Panc1 (cell line): ENCODE measurements around the gene CCDC192. TPM values are rescaled to one million over a fixed set of nuclear protein-coding genes. Genes with fewer than 3 reads are reported as not detected.
"Not testable (repeated sequence)": the region's sequence is repeated elsewhere in the genome, so short reads cannot be mapped to it uniquely, and the experiment has no call there.

Experiments used
- ATAC-seq: fragments of 200-7000 bp; cut with Tn5 transposase; 2 replicates; pipeline ENCODE4 v1.9.1; 2020; ENCODE audit warnings: mild to moderate bottlenecking, moderate library complexity
- BruUV-seq: library from RNA; stranded (reverse); fragments of 400-500 nt; replicated peaks from 2 replicates; lab custom pipeline; 2021; lab: Mats Ljungman, UMichigan
- CTCF ChIA-PET: fragments of 300-600 bp; sonication (Branson Sonifier 250); formaldehyde crosslinking; loops from one replicate; lab custom pipeline; 2022; ENCODE audit warnings: antibody characterized with exemption; lab: Charles Lee
- POLR2A ChIA-PET: fragments of 300-600 bp; sonication (Branson Sonifier 250); formaldehyde crosslinking; loops from one replicate; lab custom pipeline; 2022; ENCODE audit warnings: antibody characterized with exemption; lab: Charles Lee
- DNase-seq: peaks from one replicate; pipeline ENCODE4 v3.0.0-alpha.2; 2010; ENCODE audit warnings: low read depth, low spot score
- H3K27ac ChIP-seq: 2 replicates; pipeline ENCODE4 v1.5.1; 2011; ENCODE audit warnings: mild to moderate bottlenecking, low read length, inconsistent platforms
- H3K27me3 ChIP-seq: fragments of 200-500 bp; sonication (Bioruptor generic); 2 replicates; pipeline ENCODE4 v1.6.0; 2014; ENCODE audit warnings: low read length, inconsistent platforms; ENCODE audit not compliant: control insufficient read depth, insufficient read depth
- H3K36me3 ChIP-seq: fragments of 200-500 bp; sonication (Bioruptor generic); 2 replicates; pipeline ENCODE4 v1.5.1; 2014; ENCODE audit warnings: inconsistent platforms, mild to moderate bottlenecking, low read length, moderate library complexity; ENCODE audit not compliant: control insufficient read depth, insufficient read depth
- H3K4me1 ChIP-seq: 2 replicates; pipeline ENCODE4 v1.5.1; 2011; ENCODE audit warnings: inconsistent platforms, mild to moderate bottlenecking, low read length, moderate library complexity; ENCODE audit not compliant: control insufficient read depth, insufficient read depth
- H3K4me3 ChIP-seq, 2 experiments: 2 replicates each; pipeline ENCODE4 v1.5.1; 2011 to 2012; ENCODE audit warnings: low read depth in 2 of 2, low read length in 2 of 2, mild to moderate bottlenecking in 2 of 2, inconsistent platforms in 1 of 2, moderate library complexity in 1 of 2
- H3K9me3 ChIP-seq: fragments of 200-500 bp; sonication (Bioruptor generic); 2 replicates; pipeline ENCODE4 v1.5.1; 2014; ENCODE audit warnings: low read depth, mild to moderate bottlenecking, inconsistent platforms, low read length, moderate library complexity; ENCODE audit not compliant: control insufficient read depth, insufficient read depth
- POLR2AphosphoS5 ChIP-seq: IDR thresholded peaks from 2 replicates; pipeline ENCODE4 v1.6.1; 2012; ENCODE audit warnings: mild to moderate bottlenecking, low read depth, low read length, moderate library complexity
- SIN3A ChIP-seq: IDR thresholded peaks from 2 replicates; pipeline ENCODE4 v1.6.1; 2012; ENCODE audit warnings: low read depth, mild to moderate bottlenecking, low read length, moderate library complexity, borderline replicate concordance; ENCODE audit not compliant: insufficient read depth
- TCF7L2 ChIP-seq: IDR thresholded peaks from 2 replicates; pipeline ENCODE4 v1.6.1; 2011; ENCODE audit warnings: mild to moderate bottlenecking, low read depth, low read length, inconsistent platforms
- in situ Hi-C: cut with HindIII; loops from 2 replicates; pipeline ENCODE4 v1.10.0; 2016; ENCODE audit warnings: low sequenced_read_pairs, low pct_unique_long_range_greater_than_20kb
- intact Hi-C: fragments of 100-400 bp; cut with micrococcal nuclease; formaldehyde crosslinking; loops from one replicate; pipeline ENCODE4 v1.10.0; 2022; ENCODE audit not compliant: unreplicated experiment
- total RNA-seq: library from RNA; stranded (reverse); gene quantifications from one replicate; pipeline ENCODE4 v1.2.1, GENCODE V29; 2021; ENCODE audit not compliant: unreplicated experiment
- TF ChIP-seq, protein P1 (sequence below): fragments of 450-650 bp; IDR thresholded peaks from 2 replicates; pipeline ENCODE4 v1.5.1; 2017; ENCODE audit warnings: mild to moderate bottlenecking
- TF ChIP-seq, protein P2 (sequence below), 2 experiments: IDR thresholded peaks; 2 replicates each; pipeline ENCODE4 v1.6.1; 2011 to 2012; ENCODE audit warnings: low read depth in 2 of 2, control low read depth in 1 of 2, low read length in 1 of 2, mild to moderate bottlenecking in 1 of 2, moderate library complexity in 1 of 2; ENCODE audit not compliant: insufficient read depth in 1 of 2

CCDC192 gene
- total RNA-seq, 1 experiment from 2014 or later: not detected

DNA sequence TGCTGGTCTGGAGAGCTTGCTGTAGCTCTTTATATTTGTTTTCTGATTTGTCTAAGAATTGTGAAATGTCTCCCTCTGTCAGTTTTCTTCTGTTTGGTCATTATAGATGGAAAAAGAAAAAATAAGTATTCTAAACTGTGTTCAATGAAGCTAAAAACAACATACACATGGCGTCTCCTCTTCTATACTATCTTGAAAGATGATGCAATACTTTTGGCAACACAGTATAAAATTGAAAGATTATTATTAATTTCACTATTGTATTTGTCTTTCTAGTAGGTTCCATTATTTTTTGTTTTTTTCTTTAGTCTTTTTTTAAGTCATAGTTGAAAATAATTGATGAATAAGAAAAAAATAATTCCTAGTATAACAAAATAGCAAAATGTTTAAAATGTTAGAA lies 22.5 kb downstream of the CCDC192 start:
- no TSS peak for BruUV-seq
- ChIA-PET POLR2A (no interaction called here), CTCF (no interaction called here)
- in situ Hi-C loops: no loop called here
- Histone ChIP-seq H3K27ac (no peak overlapping the region), H3K9me3 (no peaks in the 10 kb centered on the region), H3K36me3 (no peaks in the 10 kb centered on the region), H3K27me3 (no peaks in the 10 kb centered on the region), H3K4me3 (no peak overlapping the region), H3K4me1 (no peaks in the 10 kb centered on the region)
- ATAC-seq: no peak
- intact Hi-C loops: no loop called here
- no peak for DNase-seq
- TF ChIP-seq, protein P1, sequence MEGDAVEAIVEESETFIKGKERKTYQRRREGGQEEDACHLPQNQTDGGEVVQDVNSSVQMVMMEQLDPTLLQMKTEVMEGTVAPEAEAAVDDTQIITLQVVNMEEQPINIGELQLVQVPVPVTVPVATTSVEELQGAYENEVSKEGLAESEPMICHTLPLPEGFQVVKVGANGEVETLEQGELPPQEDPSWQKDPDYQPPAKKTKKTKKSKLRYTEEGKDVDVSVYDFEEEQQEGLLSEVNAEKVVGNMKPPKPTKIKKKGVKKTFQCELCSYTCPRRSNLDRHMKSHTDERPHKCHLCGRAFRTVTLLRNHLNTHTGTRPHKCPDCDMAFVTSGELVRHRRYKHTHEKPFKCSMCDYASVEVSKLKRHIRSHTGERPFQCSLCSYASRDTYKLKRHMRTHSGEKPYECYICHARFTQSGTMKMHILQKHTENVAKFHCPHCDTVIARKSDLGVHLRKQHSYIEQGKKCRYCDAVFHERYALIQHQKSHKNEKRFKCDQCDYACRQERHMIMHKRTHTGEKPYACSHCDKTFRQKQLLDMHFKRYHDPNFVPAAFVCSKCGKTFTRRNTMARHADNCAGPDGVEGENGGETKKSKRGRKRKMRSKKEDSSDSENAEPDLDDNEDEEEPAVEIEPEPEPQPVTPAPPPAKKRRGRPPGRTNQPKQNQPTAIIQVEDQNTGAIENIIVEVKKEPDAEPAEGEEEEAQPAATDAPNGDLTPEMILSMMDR: no peak
- TF ChIP-seq TCF7L2 (no peak), SIN3A (no peak), POLR2AphosphoS5 (no peak)
- TF ChIP-seq, protein P2, sequence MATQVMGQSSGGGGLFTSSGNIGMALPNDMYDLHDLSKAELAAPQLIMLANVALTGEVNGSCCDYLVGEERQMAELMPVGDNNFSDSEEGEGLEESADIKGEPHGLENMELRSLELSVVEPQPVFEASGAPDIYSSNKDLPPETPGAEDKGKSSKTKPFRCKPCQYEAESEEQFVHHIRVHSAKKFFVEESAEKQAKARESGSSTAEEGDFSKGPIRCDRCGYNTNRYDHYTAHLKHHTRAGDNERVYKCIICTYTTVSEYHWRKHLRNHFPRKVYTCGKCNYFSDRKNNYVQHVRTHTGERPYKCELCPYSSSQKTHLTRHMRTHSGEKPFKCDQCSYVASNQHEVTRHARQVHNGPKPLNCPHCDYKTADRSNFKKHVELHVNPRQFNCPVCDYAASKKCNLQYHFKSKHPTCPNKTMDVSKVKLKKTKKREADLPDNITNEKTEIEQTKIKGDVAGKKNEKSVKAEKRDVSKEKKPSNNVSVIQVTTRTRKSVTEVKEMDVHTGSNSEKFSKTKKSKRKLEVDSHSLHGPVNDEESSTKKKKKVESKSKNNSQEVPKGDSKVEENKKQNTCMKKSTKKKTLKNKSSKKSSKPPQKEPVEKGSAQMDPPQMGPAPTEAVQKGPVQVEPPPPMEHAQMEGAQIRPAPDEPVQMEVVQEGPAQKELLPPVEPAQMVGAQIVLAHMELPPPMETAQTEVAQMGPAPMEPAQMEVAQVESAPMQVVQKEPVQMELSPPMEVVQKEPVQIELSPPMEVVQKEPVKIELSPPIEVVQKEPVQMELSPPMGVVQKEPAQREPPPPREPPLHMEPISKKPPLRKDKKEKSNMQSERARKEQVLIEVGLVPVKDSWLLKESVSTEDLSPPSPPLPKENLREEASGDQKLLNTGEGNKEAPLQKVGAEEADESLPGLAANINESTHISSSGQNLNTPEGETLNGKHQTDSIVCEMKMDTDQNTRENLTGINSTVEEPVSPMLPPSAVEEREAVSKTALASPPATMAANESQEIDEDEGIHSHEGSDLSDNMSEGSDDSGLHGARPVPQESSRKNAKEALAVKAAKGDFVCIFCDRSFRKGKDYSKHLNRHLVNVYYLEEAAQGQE (IDR thresholded peaks at IDR 0.05; ENCODE audit: insufficient read depth in 1 of 2, low read depth in 2 of 2, low read length in 1 of 2): no peak

DNA sequence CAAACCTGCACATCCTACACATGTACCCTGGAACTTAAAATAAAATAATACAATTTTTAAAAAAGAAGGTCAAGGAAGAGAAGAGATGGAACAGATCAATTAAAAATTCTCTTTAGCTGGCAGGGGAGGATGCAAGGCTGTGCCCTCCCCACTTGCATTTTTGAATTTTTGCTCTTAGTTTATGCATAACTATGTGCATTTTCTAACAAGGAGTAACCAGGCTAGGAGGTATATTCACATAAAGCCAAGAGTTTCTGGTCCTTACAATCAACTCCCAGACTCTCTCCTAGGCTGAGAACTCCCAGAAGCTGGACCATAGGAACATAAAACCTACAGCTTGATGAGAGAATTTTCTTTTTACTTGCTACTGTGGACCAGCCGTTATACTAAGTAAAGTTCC lies 29.8 kb downstream of the CCDC192 start:
- intact Hi-C loops (no loop called here), in situ Hi-C loops (no loop called here)
- no peaks in the 10 kb centered on the region for H3K27me3 ChIP-seq
- no peaks in the 10 kb centered on the region for H3K36me3 ChIP-seq
- CTCF ChIA-PET: no interaction called here
- DNase-seq: no peak
- no TSS peak for BruUV-seq
- POLR2A ChIA-PET: no interaction called here
- ATAC-seq: no peak
- no peaks in the 10 kb centered on the region for H3K4me1 ChIP-seq
- H3K9me3 ChIP-seq: no peaks in the 10 kb centered on the region
- H3K27ac ChIP-seq: no peak overlapping the region
- H3K4me3 ChIP-seq: no peak overlapping the region
- TF ChIP-seq POLR2AphosphoS5 (no peak), SIN3A (no peak), TCF7L2 (no peak)
- TF ChIP-seq, protein P2 (IDR thresholded peaks at IDR 0.05; ENCODE audit: insufficient read depth in 1 of 2, low read depth in 2 of 2, low read length in 1 of 2): no peak
- TF ChIP-seq, protein P1: no peak

DNA sequence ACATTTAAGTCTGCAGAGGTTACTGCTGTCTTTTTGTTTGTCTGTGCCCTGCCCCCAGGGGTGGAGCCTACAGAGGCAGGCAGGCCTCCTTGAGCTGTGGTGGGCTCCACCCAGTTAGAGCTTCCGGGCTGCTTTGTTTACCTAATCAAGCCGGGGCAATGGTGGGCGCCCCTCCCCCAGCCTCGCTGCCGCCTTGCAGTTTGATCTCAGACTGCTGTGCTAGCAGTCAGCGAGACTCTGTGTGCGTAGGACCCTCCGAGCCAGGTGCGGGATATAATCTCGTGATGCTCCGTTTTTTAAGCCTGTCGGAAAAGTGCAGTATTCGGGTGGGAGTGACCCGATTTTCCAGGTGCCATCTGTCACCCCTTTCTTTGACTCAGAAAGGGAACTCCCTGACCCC lies 36.2 kb downstream of the CCDC192 start:
- CTCF ChIA-PET, in situ Hi-C loops: not testable (repeated sequence)

More for the DNA sequence above, 36.2 kb downstream of the CCDC192 start:
- H3K27me3 ChIP-seq, BruUV-seq, DNase-seq, ATAC-seq, H3K4me1 ChIP-seq, H3K36me3 ChIP-seq, POLR2A ChIA-PET, H3K27ac ChIP-seq, intact Hi-C loops, H3K4me3 ChIP-seq, H3K9me3 ChIP-seq: not testable (repeated sequence)
